ENCODE measurements around the gene BHLHE40.

BHLHE40 gene

GRCh38 chr3:5029715-5030114 is 50.5 kb downstream of the BHLHE40 start:
- no peak overlapping the region for H3K4me3 ChIP-seq (ENCODE audit: low read length)
- H3K9ac ChIP-seq (ENCODE audit: low read length): no peak overlapping the region
- no peak for DNase-seq (ENCODE audit: low read depth)
- no peaks in the 10 kb centered on the region for H3K27me3 ChIP-seq (replicated peaks; ENCODE audit: control insufficient read depth, insufficient read depth, low read length)
- H3K4me1 ChIP-seq (ENCODE audit: control insufficient read depth, insufficient read depth, low read length): peaks cover 3% of the 10 kb centered on the region
- H3K36me3 ChIP-seq (ENCODE audit: control insufficient read depth, insufficient read depth, low read length, severe bottlenecking): no peaks in the 10 kb centered on the region
- H3K9me3 ChIP-seq (ENCODE audit: control insufficient read depth, low read length): no peaks in the 10 kb centered on the region

GRCh38 chr3:5030152-5030551 is 50.9 kb downstream of the BHLHE40 start:
- H3K36me3 ChIP-seq (ENCODE audit: control insufficient read depth, insufficient read depth, low read length, severe bottlenecking): no peaks in the 10 kb centered on the region
- H3K9ac ChIP-seq (ENCODE audit: low read length): no peak overlapping the region
- no peaks in the 10 kb centered on the region for H3K27me3 ChIP-seq (replicated peaks; ENCODE audit: control insufficient read depth, insufficient read depth, low read length)
- peaks cover 3% of the 10 kb centered on the region for H3K4me1 ChIP-seq (ENCODE audit: control insufficient read depth, insufficient read depth, low read length)
- no peak overlapping the region for H3K4me3 ChIP-seq (ENCODE audit: low read length)
- H3K9me3 ChIP-seq (ENCODE audit: control insufficient read depth, low read length): no peaks in the 10 kb centered on the region
- DNase-seq (ENCODE audit: low read depth): no peak

- Histone ChIP-seq H3K4me1 (ENCODE audit: control insufficient read depth, insufficient read depth, low read length) (no peaks in the 10 kb centered on the region), H3K27me3 (replicated peaks; ENCODE audit: control insufficient read depth, insufficient read depth, low read length) (peaks cover 5% of the 10 kb centered on the region), H3K9ac (ENCODE audit: low read length) (no peak overlapping the region), H3K4me3 (ENCODE audit: low read length) (no peak overlapping the region), H3K9me3 (ENCODE audit: control insufficient read depth, low read length) (no peaks in the 10 kb centered on the region), H3K36me3 (ENCODE audit: control insufficient read depth, insufficient read depth, low read length, severe bottlenecking) (no peaks in the 10 kb centered on the region)
- DNase-seq (ENCODE audit: low read depth): no peak
Observed at GRCh38 chr3:5032844-5033243, 53.6 kb downstream of the BHLHE40 start.
